ENCODE data around the gene TRIM2. TPM values are rescaled to one million over a fixed set of nuclear protein-coding genes. Genes with fewer than 3 reads are reported as not detected.

TRIM2 gene
- total and polyA plus RNA-seq, 4 donors = 3.4 to 15.5 (median 8.9) TPM

DNA sequence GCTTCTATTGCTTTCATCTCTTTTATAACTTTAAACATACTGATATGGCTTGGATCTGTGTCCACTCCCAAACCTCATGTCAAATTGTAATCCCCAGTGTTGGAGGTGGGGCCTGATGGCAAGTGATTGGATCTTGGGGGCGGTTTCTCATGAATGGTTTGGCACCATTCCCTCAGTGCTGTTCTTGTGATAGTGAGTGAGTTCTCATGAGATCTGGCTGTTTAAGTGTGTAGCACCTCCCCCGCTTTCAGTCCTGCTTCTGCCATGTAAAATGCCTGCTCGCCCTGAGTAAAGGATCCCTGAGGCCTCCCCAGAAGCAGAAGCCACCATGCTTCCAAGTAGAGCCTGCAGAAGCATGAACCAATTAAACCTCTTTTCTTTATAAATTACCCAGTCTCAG lies 157.9 kb downstream of the TRIM2 start:
- Histone ChIP-seq H3K9me3 (ENCODE audit: control insufficient read depth in 4 of 4, low read length in 3 of 4) (no peaks in the 10 kb centered on the region), H3K4me3 (ENCODE audit: low read depth in 1 of 3, low read length in 3 of 3) (no peak overlapping the region), H3K27ac (ENCODE audit: low read depth in 1 of 2, low read length in 2 of 2) (no peak overlapping the region), H3K9ac (ENCODE audit: low read depth in 1 of 2, low read length in 2 of 2) (no peak overlapping the region), H3K27me3 (ENCODE audit: control insufficient read depth in 4 of 4, insufficient read depth in 4 of 4, low read length in 3 of 4) (no peaks in the 10 kb centered on the region), H3K4me1 (ENCODE audit: control insufficient read depth in 4 of 4, insufficient read depth in 4 of 4, low read length in 3 of 4) (no peaks in the 10 kb centered on the region), H3K36me3 (ENCODE audit: control insufficient read depth in 4 of 4, insufficient read depth in 3 of 4, low read depth in 1 of 4, low read length in 3 of 4) (no peaks in the 10 kb centered on the region)
- DNase-seq (ENCODE audit: low spot score) = no peak
- WGBS = 96% methylated on average over 3 of the region's 3 CpGs
- TF ChIP-seq, protein P1, sequence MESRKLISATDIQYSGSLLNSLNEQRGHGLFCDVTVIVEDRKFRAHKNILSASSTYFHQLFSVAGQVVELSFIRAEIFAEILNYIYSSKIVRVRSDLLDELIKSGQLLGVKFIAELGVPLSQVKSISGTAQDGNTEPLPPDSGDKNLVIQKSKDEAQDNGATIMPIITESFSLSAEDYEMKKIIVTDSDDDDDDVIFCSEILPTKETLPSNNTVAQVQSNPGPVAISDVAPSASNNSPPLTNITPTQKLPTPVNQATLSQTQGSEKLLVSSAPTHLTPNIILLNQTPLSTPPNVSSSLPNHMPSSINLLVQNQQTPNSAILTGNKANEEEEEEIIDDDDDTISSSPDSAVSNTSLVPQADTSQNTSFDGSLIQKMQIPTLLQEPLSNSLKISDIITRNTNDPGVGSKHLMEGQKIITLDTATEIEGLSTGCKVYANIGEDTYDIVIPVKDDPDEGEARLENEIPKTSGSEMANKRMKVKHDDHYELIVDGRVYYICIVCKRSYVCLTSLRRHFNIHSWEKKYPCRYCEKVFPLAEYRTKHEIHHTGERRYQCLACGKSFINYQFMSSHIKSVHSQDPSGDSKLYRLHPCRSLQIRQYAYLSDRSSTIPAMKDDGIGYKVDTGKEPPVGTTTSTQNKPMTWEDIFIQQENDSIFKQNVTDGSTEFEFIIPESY (IDR thresholded peaks at IDR 0.05) = no peak
- TF ChIP-seq RAD21 (IDR thresholded peaks at IDR 0.05) = no peak
- no peak for TF ChIP-seq NR2F2 (IDR thresholded peaks at IDR 0.05)
- TF ChIP-seq, protein P2, sequence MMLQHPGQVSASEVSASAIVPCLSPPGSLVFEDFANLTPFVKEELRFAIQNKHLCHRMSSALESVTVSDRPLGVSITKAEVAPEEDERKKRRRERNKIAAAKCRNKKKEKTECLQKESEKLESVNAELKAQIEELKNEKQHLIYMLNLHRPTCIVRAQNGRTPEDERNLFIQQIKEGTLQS (IDR thresholded peaks at IDR 0.05) = no peak
- no peak for TF ChIP-seq HNF4A (conservative IDR thresholded peaks at IDR 0.05)
- TF ChIP-seq JUND (IDR thresholded peaks at IDR 0.05) = no peak
- TF ChIP-seq, protein P3, sequence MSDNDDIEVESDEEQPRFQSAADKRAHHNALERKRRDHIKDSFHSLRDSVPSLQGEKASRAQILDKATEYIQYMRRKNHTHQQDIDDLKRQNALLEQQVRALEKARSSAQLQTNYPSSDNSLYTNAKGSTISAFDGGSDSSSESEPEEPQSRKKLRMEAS (IDR thresholded peaks at IDR 0.05) = no peak
- TF ChIP-seq RXRA (IDR thresholded peaks at IDR 0.05) = no peak
- TF ChIP-seq EGR1 (IDR thresholded peaks at IDR 0.05; ENCODE audit: low read depth in 2 of 2) = no peak
- TF ChIP-seq FOXA1 (IDR thresholded peaks at IDR 0.05) = no peak
- TF ChIP-seq, protein P4, sequence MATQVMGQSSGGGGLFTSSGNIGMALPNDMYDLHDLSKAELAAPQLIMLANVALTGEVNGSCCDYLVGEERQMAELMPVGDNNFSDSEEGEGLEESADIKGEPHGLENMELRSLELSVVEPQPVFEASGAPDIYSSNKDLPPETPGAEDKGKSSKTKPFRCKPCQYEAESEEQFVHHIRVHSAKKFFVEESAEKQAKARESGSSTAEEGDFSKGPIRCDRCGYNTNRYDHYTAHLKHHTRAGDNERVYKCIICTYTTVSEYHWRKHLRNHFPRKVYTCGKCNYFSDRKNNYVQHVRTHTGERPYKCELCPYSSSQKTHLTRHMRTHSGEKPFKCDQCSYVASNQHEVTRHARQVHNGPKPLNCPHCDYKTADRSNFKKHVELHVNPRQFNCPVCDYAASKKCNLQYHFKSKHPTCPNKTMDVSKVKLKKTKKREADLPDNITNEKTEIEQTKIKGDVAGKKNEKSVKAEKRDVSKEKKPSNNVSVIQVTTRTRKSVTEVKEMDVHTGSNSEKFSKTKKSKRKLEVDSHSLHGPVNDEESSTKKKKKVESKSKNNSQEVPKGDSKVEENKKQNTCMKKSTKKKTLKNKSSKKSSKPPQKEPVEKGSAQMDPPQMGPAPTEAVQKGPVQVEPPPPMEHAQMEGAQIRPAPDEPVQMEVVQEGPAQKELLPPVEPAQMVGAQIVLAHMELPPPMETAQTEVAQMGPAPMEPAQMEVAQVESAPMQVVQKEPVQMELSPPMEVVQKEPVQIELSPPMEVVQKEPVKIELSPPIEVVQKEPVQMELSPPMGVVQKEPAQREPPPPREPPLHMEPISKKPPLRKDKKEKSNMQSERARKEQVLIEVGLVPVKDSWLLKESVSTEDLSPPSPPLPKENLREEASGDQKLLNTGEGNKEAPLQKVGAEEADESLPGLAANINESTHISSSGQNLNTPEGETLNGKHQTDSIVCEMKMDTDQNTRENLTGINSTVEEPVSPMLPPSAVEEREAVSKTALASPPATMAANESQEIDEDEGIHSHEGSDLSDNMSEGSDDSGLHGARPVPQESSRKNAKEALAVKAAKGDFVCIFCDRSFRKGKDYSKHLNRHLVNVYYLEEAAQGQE (IDR thresholded peaks at IDR 0.05) = no peak
- TF ChIP-seq TAF1 (conservative IDR thresholded peaks at IDR 0.05) = no peak
- TF ChIP-seq YY1 (IDR thresholded peaks at IDR 0.05) = no peak
- no peak for TF ChIP-seq GABPA (IDR thresholded peaks at IDR 0.05 in 1 of 2, conservative IDR thresholded peaks at IDR 0.05 in 1 of 2)
- TF ChIP-seq, protein P5, sequence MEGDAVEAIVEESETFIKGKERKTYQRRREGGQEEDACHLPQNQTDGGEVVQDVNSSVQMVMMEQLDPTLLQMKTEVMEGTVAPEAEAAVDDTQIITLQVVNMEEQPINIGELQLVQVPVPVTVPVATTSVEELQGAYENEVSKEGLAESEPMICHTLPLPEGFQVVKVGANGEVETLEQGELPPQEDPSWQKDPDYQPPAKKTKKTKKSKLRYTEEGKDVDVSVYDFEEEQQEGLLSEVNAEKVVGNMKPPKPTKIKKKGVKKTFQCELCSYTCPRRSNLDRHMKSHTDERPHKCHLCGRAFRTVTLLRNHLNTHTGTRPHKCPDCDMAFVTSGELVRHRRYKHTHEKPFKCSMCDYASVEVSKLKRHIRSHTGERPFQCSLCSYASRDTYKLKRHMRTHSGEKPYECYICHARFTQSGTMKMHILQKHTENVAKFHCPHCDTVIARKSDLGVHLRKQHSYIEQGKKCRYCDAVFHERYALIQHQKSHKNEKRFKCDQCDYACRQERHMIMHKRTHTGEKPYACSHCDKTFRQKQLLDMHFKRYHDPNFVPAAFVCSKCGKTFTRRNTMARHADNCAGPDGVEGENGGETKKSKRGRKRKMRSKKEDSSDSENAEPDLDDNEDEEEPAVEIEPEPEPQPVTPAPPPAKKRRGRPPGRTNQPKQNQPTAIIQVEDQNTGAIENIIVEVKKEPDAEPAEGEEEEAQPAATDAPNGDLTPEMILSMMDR (IDR thresholded peaks at IDR 0.05; ENCODE audit: low read depth, low read length, missing input control) = no peak
- TF ChIP-seq FOXA2 (IDR thresholded peaks at IDR 0.05) = no peak
- no peak for TF ChIP-seq SP1 (IDR thresholded peaks at IDR 0.05)
- TF ChIP-seq HNF4G (IDR thresholded peaks at IDR 0.05) = no peak

All from liver (tissue), 9 donors.